GM23338 (cell line): ENCODE data around the gene FAT1.

Source experiments
- CREB1 ChIP-seq: fragments of 250-450 bp; sonication (Bioruptor Pico); IDR thresholded peaks from 2 replicates; pipeline ENCODE4 v1.5.0; 2020; ENCODE audit warnings: low read depth, mild to moderate bottlenecking, moderate library complexity
- CTCF ChIP-seq, 2 experiments: fragments of 200-600 bp in 1 of 2; sonication (generic) in 1 of 2; conservative IDR thresholded peaks; 2 replicates each; pipeline versions ENCODE4 v1.5.1 to v1.6.1; 2016 to 2017; ENCODE audit warnings: antibody characterized with exemption in 2 of 2, low read depth in 2 of 2, mild to moderate bottlenecking in 2 of 2, moderate library complexity in 1 of 2
- EZH2 ChIP-seq: fragments of 200-600 bp; sonication (generic); IDR thresholded peaks from one replicate; pipeline ENCODE4 v1.8.0; 2017; ENCODE audit warnings: antibody characterized with exemption, mild to moderate bottlenecking, low read depth; ENCODE audit not compliant: unreplicated experiment
- EZH2phosphoT487 ChIP-seq: fragments of 200-600 bp; sonication (generic); IDR thresholded peaks from one replicate; pipeline ENCODE4 v1.8.1; 2018; ENCODE audit warnings: antibody characterized with exemption; ENCODE audit not compliant: unreplicated experiment
- JUNB ChIP-seq: IDR thresholded peaks from one replicate; pipeline ENCODE4 v1.6.1; 2016; ENCODE audit warnings: antibody characterized with exemption; ENCODE audit not compliant: unreplicated experiment
- POLR2AphosphoS5 ChIP-seq: IDR thresholded peaks from 2 replicates; pipeline ENCODE4 v1.6.1; 2016; ENCODE audit warnings: antibody characterized with exemption, low read depth
- REST ChIP-seq: IDR thresholded peaks from one replicate; pipeline ENCODE4 v1.6.1; 2018; ENCODE audit warnings: antibody characterized with exemption; ENCODE audit not compliant: unreplicated experiment

GRCh38 chr4:186698525-186698924 lies 25.1 kb downstream of the FAT1 start:
- TF ChIP-seq CTCF (conservative IDR thresholded peaks at IDR 0.05; ENCODE audit: low read depth in 2 of 2) (no peak), JUNB (no peak), EZH2 (no peak), POLR2AphosphoS5 (no peak), EZH2phosphoT487 (no peak), REST (no peak), CREB1 (CRISPR knock-in tag) (no peak)
